Measurements from ENCODE around the gene GOT1.

The GOT1 gene

DNA sequence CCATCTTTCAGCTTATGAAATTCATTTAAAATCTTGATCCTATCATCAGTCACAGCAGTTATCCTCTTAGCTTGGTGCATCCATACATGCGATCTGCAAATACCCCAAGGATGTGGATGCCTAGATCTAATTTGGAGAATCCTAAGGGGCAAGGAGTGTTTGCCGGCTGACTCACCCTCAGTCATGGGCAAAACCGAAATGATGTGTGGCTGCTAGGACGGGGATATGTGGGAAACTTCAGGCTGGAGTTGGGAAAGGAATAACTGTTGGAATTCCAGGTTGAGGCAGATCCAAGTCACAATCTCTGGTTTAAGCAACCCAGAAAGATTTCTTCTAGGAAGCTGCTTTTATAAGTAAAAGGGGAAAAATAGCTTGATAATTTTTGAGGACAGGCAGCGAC is 19.7 kb upstream of the GOT1 start:
- TF ChIP-seq GATA2 (IDR thresholded peaks at IDR 0.05; ENCODE audit: low read depth, low read length) (no peak), GATA3 (IDR thresholded peaks at IDR 0.05; ENCODE audit: low read depth, low read length) (no peak)

DNA sequence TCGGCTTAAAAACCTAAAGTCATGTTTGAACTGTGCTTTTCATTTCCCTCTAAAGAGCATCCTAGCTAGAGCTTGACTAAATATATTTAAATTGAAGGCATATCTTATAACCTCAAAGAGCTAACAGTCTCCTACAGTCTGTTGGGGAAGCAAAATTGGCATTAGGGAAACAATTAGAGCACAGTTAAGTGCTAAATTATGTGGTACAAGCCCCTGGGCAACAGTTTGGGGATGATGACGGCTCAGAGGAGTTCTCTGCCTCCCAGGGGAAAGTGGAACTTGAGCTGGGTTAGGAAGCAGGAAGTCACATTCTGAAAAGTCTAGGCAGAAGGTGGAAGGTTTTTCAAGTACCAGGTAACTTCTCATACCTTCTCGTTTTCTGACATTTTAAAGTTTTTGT is 18.6 kb upstream of the GOT1 start:
- TF ChIP-seq GATA2 (IDR thresholded peaks at IDR 0.05; ENCODE audit: low read depth, low read length) (no peak), GATA3 (IDR thresholded peaks at IDR 0.05; ENCODE audit: low read depth, low read length) (no peak)

DNA sequence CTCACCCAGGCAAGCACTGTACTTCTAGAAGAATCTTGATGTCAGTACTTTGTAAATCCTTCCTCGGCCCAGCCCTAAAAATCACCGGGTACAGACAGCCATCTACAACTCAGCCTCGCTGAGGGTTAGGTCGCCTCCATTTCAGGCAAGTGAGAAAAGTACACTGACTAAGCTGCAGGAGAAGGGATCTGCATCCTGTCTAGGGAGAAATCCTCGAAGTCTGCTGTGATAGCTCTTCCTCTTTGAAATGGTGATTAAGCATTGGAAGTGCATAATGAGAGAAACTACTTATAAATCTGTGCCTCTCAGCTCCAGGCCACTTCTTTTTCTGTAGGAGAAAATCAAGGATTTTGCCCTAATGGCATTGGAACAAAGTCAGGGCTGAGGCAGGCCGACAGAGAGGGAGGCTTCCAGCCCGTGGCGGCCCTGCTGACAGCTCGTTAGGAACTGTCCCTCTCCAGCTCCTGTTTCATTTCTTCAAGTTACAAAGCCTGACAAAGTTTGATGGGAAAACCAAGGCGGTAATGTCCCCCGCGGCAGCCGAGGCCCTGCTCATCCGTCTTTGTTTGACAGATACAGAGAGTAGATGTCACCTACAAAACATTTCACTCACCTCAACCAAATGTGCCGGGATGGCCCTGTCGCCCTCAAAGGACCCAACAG is 14.1 kb upstream of the GOT1 start:
- TF ChIP-seq GATA2 (IDR thresholded peaks at IDR 0.05; ENCODE audit: low read depth, low read length): no peak
- no peak for TF ChIP-seq GATA3 (IDR thresholded peaks at IDR 0.05; ENCODE audit: low read depth, low read length)

DNA sequence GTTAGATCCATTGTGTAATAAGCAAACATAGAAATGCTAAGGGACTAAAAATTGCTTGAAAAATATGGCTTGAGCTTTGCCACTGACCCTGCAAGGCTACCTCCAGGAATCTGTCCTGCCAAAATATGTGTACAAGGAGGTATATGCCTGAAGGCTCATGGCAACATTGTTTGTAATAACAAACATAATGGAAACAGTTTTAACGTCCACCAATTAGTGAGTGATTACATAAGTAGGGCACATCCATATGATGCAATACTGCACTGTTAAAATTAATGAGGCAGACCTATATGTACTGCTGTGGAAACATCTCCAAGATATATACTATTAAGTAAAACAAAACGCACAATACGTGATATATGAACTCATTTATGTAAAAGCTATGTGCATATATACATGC is 13.1 kb upstream of the GOT1 start:
- no peak for TF ChIP-seq GATA2 (IDR thresholded peaks at IDR 0.05; ENCODE audit: low read depth, low read length)
- no peak for TF ChIP-seq GATA3 (IDR thresholded peaks at IDR 0.05; ENCODE audit: low read depth, low read length)

DNA sequence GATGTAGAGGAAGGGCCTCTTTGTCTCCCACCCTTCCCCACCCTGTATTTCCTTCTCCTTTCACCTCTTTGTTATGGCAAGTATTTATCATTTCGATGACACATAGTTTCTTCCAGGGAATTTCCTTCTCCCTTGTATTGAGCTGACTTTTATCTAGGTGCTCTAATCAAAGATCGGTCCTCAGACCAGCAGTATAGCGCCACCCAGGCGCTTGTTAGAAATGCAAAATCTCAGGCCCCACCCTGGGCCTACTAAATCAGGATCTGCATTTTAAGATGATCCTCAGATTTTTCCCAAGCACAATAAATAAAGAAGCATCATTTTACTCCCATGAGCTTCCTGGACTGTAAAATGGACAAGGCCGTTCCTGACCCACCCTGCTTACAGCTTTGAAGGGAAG is 12.0 kb upstream of the GOT1 start:
- no peak for TF ChIP-seq GATA2 (IDR thresholded peaks at IDR 0.05; ENCODE audit: low read depth, low read length)
- no peak for TF ChIP-seq GATA3 (IDR thresholded peaks at IDR 0.05; ENCODE audit: low read depth, low read length)

DNA sequence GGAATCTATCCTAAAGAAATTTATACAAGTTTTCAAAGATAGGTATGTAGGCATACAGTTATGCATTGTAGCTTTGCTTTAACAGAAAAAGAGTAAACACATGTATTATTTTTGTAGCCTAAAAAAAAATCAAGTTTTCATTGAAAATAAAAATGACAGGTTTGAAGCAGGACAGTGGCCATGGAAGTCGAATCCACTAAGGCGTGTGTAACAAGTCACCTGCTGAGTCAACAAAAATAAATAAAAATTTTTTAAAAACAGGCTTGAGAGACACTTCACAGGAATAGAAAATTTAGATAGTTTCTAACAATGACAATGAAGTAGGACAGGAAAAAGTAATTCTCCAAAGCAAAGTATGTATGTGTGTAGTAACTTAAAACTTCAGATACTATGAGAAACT is 8.5 kb upstream of the GOT1 start:
- TF ChIP-seq GATA2 (IDR thresholded peaks at IDR 0.05; ENCODE audit: low read depth, low read length): no peak
- TF ChIP-seq GATA3 (IDR thresholded peaks at IDR 0.05; ENCODE audit: low read depth, low read length): no peak

DNA sequence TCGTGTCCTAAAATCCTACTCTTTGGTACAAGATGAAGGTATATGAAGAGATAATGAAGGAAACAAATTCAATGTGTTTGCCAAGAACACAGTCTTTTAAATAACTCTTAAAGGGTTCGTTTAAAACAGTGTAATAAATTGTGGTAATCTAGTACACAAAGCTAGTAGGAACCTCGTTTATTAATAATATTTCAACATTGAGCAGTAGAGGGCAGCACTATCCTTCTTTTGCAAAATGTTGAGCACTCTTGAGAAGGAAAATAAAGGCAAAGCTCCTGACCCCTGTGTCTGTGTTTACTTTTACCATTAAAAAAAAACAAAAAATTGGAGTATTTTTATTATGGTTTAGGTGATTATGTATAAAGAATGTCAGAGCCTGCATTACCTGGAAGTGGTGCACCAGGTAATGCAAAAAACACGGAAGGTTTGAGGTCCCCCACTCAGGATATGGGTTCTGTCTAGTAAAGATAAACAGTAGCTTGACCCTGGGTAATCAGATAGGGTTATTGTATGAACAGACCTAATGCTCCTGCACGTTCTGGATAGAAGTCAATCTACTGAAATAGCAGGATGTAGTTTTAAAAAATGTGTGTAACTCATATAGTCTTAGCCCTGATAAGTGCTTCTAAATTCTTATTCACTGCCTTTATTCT is 5.7 kb upstream of the GOT1 start:
- TF ChIP-seq GATA3 (IDR thresholded peaks at IDR 0.05; ENCODE audit: low read depth, low read length) (no peak), GATA2 (IDR thresholded peaks at IDR 0.05; ENCODE audit: low read depth, low read length) (no peak)

DNA sequence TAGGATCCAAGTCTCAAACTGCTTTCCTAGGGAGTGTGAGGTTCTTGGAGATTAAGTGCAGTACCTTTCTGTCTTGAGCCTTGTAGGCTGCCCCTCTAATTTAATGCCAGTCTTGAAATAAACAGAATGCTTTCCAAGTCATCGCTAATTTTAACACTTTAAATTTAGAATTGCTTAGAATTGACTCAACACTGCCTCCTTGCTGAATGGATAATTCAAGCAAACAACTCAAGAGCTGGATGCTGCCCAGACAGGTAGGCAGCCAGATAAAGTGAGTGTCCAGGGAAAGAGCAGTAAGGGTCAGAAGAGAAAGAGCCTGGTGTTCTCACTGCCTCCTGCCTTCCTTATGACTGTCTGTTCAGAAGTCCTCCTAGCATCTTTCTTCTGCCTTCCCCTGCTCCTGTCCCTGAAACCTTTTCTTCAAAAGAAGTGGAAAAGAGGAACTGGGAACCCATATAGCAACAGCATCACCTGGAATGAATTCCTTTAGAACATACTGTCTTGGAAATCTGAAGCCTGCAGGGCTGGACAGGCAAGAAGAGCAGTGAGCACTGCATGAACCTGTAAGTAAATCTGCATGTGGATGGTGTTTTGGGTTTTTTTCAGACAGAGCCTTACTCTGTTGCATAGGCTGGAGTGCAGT is 3.1 kb upstream of the GOT1 start:
- no peak for TF ChIP-seq GATA3 (IDR thresholded peaks at IDR 0.05; ENCODE audit: low read depth, low read length)
- no peak for TF ChIP-seq GATA2 (IDR thresholded peaks at IDR 0.05; ENCODE audit: low read depth, low read length)

DNA sequence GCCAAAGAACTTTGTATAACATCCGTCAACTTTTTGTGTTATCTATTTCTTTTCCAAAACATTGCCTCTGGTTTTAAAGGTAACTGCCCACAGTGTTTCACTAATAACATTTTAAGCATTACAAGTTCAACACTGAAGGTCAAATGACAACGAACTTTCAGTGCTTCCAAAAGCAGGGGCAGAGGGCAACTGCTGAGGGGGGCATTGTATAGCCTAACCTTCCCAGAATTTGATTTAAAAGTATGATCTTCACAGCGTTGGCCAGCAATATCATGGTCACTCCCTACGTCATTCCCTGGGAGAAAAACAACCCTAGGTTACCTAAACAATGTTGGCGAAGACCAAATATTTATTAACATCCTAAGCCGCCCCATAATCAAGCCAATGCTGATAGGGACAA is 2.5 kb upstream of the GOT1 start:
- no peak for TF ChIP-seq GATA3 (IDR thresholded peaks at IDR 0.05; ENCODE audit: low read depth, low read length)
- TF ChIP-seq GATA2 (IDR thresholded peaks at IDR 0.05; ENCODE audit: low read depth, low read length): no peak

DNA sequence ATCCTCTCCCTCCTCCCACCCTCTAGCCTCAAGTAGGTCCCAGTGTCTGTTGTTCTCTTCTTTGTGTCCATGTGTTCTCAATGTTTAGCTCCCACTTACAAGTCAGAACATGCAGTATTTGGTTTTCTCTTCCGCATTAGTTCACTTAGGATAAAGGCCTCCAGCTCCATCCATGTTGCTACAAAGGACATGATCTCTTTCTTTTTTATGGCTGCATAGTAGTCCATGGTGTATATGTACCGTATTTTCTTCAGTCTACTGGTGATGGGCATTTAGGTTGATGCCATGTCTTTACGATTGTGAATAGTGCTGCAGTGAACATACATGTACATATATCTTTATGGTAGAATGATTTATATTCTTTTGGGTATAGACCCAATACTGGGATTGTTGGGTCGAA is 1.6 kb upstream of the GOT1 start:
- TF ChIP-seq GATA3 (IDR thresholded peaks at IDR 0.05; ENCODE audit: low read depth, low read length) (no peak), GATA2 (IDR thresholded peaks at IDR 0.05; ENCODE audit: low read depth, low read length) (no peak)

DNA sequence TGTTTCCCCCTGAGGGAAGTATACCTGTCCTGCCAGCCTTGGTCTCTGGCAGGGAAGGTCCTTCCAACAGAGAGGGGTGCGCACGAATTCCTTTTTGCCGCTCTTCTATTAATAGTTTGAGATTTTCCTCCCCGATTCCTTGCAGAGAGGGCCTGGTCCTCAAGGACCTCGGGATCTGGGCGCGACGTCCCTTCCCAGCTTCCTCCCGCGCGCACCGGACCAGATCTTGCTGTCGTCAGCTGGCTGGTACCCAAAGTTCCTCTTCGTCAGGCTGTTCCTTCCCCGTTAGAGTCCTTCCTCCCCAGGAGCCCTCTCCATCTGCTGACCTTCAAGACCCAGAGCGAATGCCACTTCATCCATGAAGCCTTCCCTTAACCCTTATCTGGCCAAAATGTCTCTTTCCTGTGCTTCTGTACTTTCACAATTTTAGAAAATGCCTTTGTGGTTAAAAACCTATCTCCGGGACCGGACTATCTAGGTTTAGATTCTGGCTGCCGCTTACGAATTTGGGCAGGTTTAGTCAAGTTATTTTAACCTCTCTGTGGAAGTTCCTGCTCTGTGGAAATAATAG is 851 bp upstream of the GOT1 start:
- TF ChIP-seq GATA3 (IDR thresholded peaks at IDR 0.05; ENCODE audit: low read depth, low read length) (no peak), GATA2 (IDR thresholded peaks at IDR 0.05; ENCODE audit: low read depth, low read length) (no peak)

DNA sequence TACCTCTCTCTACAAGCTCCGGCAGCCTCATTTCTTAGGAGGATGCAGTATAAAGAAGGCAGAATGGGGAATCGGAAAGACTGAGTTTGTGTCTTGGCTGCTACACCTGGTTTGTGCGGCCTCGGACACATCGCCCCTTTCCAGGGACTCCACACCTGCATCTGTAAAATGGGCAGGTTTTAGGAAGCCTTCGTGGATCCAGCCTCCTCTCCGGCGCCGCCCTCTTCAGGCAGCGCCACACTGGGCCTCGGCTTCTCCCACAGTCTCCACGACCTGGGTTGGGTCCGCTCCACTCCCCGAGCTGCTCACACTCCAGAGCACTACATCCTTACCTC is 341 bp downstream of the GOT1 start:
- TF ChIP-seq GATA2 (IDR thresholded peaks at IDR 0.05; ENCODE audit: low read depth, low read length) (no peak), GATA3 (IDR thresholded peaks at IDR 0.05; ENCODE audit: low read depth, low read length) (no peak)

DNA sequence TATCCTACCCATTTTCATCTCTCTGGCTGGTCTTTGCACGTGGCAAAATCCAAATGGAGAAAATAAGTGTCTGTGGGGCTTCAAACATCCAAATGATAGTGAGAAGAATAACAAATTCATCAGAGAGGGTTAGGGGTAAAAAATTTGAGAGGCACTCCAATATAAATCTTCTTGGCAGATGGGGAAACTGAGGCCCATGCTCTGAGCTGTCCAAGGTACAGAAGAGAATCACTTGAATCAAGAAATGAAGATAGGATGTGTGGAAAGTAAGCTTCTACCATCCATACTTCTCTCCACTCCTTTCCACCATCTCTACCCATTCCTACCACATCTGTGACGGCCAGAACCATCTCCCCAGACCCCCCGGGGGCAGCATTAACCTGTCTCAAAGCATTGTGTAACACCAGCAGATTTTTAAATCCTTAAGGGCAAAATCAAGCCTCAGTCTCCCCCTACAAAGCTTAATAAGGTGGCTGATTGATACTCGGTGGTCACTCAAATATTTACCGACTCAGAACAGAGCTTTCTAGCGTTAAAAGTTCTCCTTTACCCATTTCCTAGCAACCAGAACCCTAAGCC is 818 bp downstream of the GOT1 start:
- TF ChIP-seq GATA3 (IDR thresholded peaks at IDR 0.05; ENCODE audit: low read depth, low read length) (no peak), GATA2 (IDR thresholded peaks at IDR 0.05; ENCODE audit: low read depth, low read length) (no peak)

DNA sequence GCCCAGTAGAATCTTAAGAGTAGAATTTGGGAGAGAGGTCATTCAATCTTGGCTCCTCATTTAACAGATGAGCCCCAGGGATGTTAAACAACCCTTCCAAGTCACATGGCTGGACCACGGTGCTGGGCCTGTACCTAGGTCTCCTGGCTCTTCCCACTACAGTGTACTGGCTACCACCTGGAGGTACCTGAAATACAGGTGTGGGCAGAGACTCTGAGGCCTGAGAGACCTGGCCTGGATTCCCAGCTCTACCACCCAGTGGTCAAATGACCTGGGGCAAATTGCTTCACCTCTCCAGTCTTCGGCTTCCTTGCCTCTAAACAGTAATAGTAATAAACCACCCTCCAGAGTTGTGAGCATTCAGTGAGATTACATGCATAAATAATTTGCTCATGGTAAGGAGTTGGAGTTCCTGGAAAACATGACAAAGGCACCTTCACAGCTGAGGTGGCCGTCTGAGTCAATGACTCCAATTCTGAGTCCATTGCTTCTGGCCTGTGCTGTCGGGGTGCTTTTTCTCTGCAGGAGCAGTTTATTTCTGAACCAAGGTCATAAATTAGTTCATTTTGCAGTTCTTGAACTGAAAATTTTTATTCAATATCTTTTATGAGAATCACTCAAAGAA is 2.7 kb downstream of the GOT1 start:
- TF ChIP-seq GATA2 (IDR thresholded peaks at IDR 0.05; ENCODE audit: low read depth, low read length) (no peak), GATA3 (IDR thresholded peaks at IDR 0.05; ENCODE audit: low read depth, low read length) (no peak)
